K562 (cell line): ENCODE data around the gene CCDC17. TPM values are rescaled to one million over a fixed set of nuclear protein-coding genes. Genes with fewer than 3 reads are reported as not detected.

ENCODE experiments used
- ATF3 ChIP-seq, 2 experiments: fragments of 450-650 bp in 1 of 2; sonication (generic) in 1 of 2; formaldehyde crosslinking in 1 of 2; IDR thresholded peaks in 1 of 2; conservative IDR thresholded peaks in 1 of 2; 2 replicates each; pipeline versions ENCODE4 v1.6.1 to v1.8.1; 2016 to 2023; ENCODE audit warnings: mild to moderate bottlenecking in 2 of 2, moderate library complexity in 2 of 2, inconsistent platforms in 1 of 2, missing genetic modification reagents in 1 of 2
- BRF2 ChIP-seq: IDR thresholded peaks from 3 replicates; pipeline ENCODE4 v1.6.1; 2011; ENCODE audit warnings: borderline replicate concordance, mild to moderate bottlenecking; ENCODE audit not compliant: insufficient read length, insufficient read depth
- DEAF1 ChIP-seq: fragments of 450-650 bp; formaldehyde crosslinking; IDR thresholded peaks from 2 replicates; pipeline ENCODE4 v1.4.0; 2020; ENCODE audit warnings: mild to moderate bottlenecking, moderate library complexity
- MYBL2 ChIP-seq, 2 experiments: fragments of 450-650 bp in 1 of 2; sonication (generic) in 1 of 2; formaldehyde crosslinking in 1 of 2; IDR thresholded peaks; 2 replicates each; pipeline versions ENCODE4 v1.6.1 to v1.8.1; 2017 to 2022; ENCODE audit warnings: borderline replicate concordance in 1 of 2, inconsistent platforms in 1 of 2, low read depth in 1 of 2, mild to moderate bottlenecking in 1 of 2, missing genetic modification reagents in 1 of 2, moderate library complexity in 1 of 2
- PHF8 ChIP-seq: fragments of 200-600 bp; sonication (generic); IDR thresholded peaks from 2 replicates; pipeline ENCODE4 v1.6.1; 2012; ENCODE audit warnings: mixed run types, mild to moderate bottlenecking, inconsistent platforms, low read length, moderate library complexity, borderline replicate concordance
- USF2 ChIP-seq: sonication (generic); formaldehyde crosslinking; IDR thresholded peaks from 2 replicates; pipeline ENCODE4 v1.5.0; 2020; ENCODE audit warnings: missing genetic modification reagents
- ZNF280B ChIP-seq: fragments of 250-450 bp; sonication (Bioruptor Pico); IDR thresholded peaks from 2 replicates; pipeline ENCODE4 v1.5.1; 2021; ENCODE audit warnings: mild to moderate bottlenecking
- ZNF318 ChIP-seq, 2 experiments: fragments of 450-650 bp; IDR thresholded peaks; 2 replicates each; pipeline ENCODE4 v1.6.1; 2016; ENCODE audit warnings: mild to moderate bottlenecking in 2 of 2, borderline replicate concordance in 1 of 2, low read depth in 1 of 2, moderate library complexity in 1 of 2
- ZZZ3 ChIP-seq: fragments of 450-650 bp; IDR thresholded peaks from 2 replicates; pipeline ENCODE4 v1.6.1; 2016; ENCODE audit warnings: antibody characterized with exemption, mild to moderate bottlenecking, moderate library complexity
- polyA plus RNA-seq, 8 experiments: library from polyadenylated mRNA; depleted of rRNA in 4 of 8; stranded (reverse) in 5 of 8; unstranded in 3 of 8; fragments of >200 nt; fragmentation: Nextera tagmentation in 2 of 8; fragmentation: Illumina TruSeq in 1 of 8; extraction: Ambion mirVana in 2 of 8; extraction: Trizol in 1 of 8; gene quantifications; 2 replicates each; pipeline versions ENCODE4 v1.2.1 to v1.2.3, GENCODE V29; 2011 to 2014; ENCODE audit warnings: inconsistent platforms in 1 of 8, missing spikeins in 1 of 8
- total RNA-seq, 7 experiments: library from RNA; depleted of rRNA in 6 of 7; stranded (reverse); fragments of >200 nt in 6 of 7; fragmentation: Illumina TruSeq in 2 of 7; extraction: Trizol in 2 of 7; gene quantifications; 2 replicates each; pipeline versions ENCODE4 v1.2.1 to v1.2.3, GENCODE V29; 2011 to 2021; ENCODE audit warnings: low replicate concordance in 1 of 7

Gene CCDC17
- total and polyA plus RNA-seq, 9 of the 15 experiments (the other 6 are each of a cell fraction or from before 2014, with no cell fraction given), result 0.20 to 2.4 (median 0.85) TPM

GRCh38 chr1:45584351-45585109 is 39.3 kb downstream of the CCDC17 start (continued):
- TF ChIP-seq MYBL2 (IDR thresholded peaks at IDR 0.05; ENCODE audit: low read depth) (no peak), MYBL2 (CRISPR knock-in tag; IDR thresholded peaks at IDR 0.05; ENCODE audit: borderline replicate concordance) (no peak), ZZZ3 (no peak), USF2 (CRISPR knock-in tag) (no peak), DEAF1 (no peak), BRF2 (no peak), ATF3 (IDR thresholded peaks at IDR 0.05) (no peak), ATF3 (CRISPR knock-in tag; conservative IDR thresholded peaks at IDR 0.05) (no peak), ZNF318 (IDR thresholded peaks at IDR 0.05; ENCODE audit: borderline replicate concordance in 1 of 2, low read depth in 1 of 2) (no peak), ZNF280B (CRISPR knock-in tag) (no peak), PHF8 (no peak)
